Neural crest cell (in vitro differentiated cells): ENCODE measurements around the gene SETBP1. TPM values are rescaled to one million over a fixed set of nuclear protein-coding genes. Genes with fewer than 3 reads are reported as not detected.

Experiments
- DNase-seq: peaks from one replicate; pipeline ENCODE4 v3.0.0; 2021; ENCODE audit warnings: low read depth, mixed read lengths, low spot score
- H3K27ac Mint-ChIP-seq: one replicate; pipeline ENCODE4 v1.8.0; 2021; ENCODE audit warnings: mild to moderate bottlenecking, mixed read lengths; ENCODE audit not compliant: unreplicated experiment
- H3K27me3 Mint-ChIP-seq: 2 replicates; pipeline ENCODE4 v1.8.0; 2021; ENCODE audit warnings: low read depth, mild to moderate bottlenecking, mixed read lengths
- H3K36me3 Mint-ChIP-seq: 2 replicates; pipeline ENCODE4 v1.8.0; 2021; ENCODE audit warnings: low read depth, mild to moderate bottlenecking, mixed read lengths
- H3K4me1 Mint-ChIP-seq: 2 replicates; pipeline ENCODE4 v1.8.0; 2021; ENCODE audit warnings: mixed read lengths
- H3K4me3 Mint-ChIP-seq: one replicate; pipeline ENCODE4 v1.8.0; 2021; ENCODE audit warnings: mild to moderate bottlenecking, mixed read lengths
- H3K9me3 Mint-ChIP-seq: 2 replicates; pipeline ENCODE4 v1.8.0; 2021; ENCODE audit warnings: mixed read lengths
- total RNA-seq: library from RNA; stranded (reverse); gene quantifications from 2 replicates; pipeline ENCODE4 v1.2.1, GENCODE V29; 2021
- TF ChIP-seq, protein P1 (sequence below): fragments of 200-600 bp; sonication (generic); conservative IDR thresholded peaks from 2 replicates; pipeline ENCODE4 v1.5.0; 2021; ENCODE audit warnings: antibody characterized with exemption, mild to moderate bottlenecking

Gene SETBP1
- total RNA-seq, 1 donor from 2014 or later = 38.9 TPM

DNA sequence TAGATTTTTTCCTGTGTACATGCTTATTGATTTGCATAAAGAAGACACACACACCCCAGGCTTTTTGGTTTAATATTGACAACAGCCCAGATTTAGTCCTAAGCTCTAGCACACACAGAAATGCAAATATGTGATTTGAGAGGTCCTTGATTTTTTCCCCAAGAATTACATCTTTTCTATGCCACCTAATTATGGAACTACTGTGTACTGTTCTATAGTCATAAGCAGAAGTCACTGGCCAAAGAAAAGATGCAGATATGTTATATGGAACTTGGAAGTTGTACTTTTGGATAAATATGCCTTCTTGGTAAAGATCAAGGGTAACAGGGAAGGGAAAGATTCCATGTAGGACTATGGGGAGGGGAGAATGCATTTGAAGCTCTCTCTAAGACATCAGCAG, 105.6 kb downstream of the SETBP1 start:
- Mint-ChIP-seq H3K9me3 (no peaks in the 10 kb centered on the region), H3K27ac (no peak overlapping the region), H3K4me1 (peaks cover 73% of the 10 kb centered on the region), H3K27me3 (no peaks in the 10 kb centered on the region), H3K4me3 (no peak overlapping the region), H3K36me3 (no peaks in the 10 kb centered on the region)
- DNase-seq = no peak
- TF ChIP-seq, protein P1, sequence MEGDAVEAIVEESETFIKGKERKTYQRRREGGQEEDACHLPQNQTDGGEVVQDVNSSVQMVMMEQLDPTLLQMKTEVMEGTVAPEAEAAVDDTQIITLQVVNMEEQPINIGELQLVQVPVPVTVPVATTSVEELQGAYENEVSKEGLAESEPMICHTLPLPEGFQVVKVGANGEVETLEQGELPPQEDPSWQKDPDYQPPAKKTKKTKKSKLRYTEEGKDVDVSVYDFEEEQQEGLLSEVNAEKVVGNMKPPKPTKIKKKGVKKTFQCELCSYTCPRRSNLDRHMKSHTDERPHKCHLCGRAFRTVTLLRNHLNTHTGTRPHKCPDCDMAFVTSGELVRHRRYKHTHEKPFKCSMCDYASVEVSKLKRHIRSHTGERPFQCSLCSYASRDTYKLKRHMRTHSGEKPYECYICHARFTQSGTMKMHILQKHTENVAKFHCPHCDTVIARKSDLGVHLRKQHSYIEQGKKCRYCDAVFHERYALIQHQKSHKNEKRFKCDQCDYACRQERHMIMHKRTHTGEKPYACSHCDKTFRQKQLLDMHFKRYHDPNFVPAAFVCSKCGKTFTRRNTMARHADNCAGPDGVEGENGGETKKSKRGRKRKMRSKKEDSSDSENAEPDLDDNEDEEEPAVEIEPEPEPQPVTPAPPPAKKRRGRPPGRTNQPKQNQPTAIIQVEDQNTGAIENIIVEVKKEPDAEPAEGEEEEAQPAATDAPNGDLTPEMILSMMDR = no peak

DNA sequence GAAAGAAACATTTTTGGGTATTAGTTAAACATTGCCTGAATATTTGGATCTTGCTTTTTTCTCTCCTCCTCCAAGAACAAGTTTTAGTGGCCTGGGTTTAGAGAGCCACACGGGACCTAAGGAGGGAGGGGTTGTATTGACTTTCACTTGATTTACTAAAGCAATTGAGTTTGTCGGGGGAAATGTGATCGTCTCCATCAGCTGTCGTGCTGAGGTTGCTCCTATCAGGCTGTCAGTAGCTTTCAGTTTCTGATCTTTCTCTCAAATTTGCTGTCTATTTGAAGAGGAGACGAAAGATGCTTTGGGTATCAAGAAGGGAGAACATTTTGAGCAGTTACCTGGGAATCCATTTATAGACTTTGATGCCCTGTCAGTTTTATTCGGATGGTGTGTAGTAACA, 106.0 kb downstream of the SETBP1 start:
- TF ChIP-seq, protein P1 = no peak
- Mint-ChIP-seq H3K27ac (no peak overlapping the region), H3K4me3 (peak overlapping the region; percentile 18), H3K4me1 (peaks cover 76% of the 10 kb centered on the region), H3K27me3 (no peaks in the 10 kb centered on the region), H3K9me3 (no peaks in the 10 kb centered on the region), H3K36me3 (no peaks in the 10 kb centered on the region)
- no peak for DNase-seq

DNA sequence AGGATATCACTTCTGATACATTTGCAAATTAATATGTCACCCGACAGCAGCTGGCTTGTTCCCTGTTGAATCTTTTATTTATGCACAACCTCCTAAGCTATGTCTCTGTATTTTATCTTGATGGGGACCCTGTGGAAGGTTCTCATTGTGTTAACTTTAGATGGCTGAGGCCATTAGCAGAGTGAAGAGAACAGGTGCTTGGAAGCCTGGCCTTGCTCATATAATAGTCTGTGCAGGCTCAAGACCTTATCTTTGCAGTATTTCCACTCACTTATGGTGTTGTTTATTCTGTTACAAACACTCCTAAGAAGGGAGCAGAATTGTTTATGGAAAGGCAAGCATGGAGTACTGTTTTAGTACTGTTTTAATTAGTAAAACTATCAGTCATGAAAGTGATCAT, 107.6 kb downstream of the SETBP1 start:
- no peaks in the 10 kb centered on the region for H3K36me3 Mint-ChIP-seq
- no peak overlapping the region for H3K4me3 Mint-ChIP-seq
- no peaks in the 10 kb centered on the region for H3K27me3 Mint-ChIP-seq
- DNase-seq = no peak
- H3K4me1 Mint-ChIP-seq = peaks cover 82% of the 10 kb centered on the region
- TF ChIP-seq, protein P1 = no peak
- H3K9me3 Mint-ChIP-seq = no peaks in the 10 kb centered on the region
- no peak overlapping the region for H3K27ac Mint-ChIP-seq

DNA sequence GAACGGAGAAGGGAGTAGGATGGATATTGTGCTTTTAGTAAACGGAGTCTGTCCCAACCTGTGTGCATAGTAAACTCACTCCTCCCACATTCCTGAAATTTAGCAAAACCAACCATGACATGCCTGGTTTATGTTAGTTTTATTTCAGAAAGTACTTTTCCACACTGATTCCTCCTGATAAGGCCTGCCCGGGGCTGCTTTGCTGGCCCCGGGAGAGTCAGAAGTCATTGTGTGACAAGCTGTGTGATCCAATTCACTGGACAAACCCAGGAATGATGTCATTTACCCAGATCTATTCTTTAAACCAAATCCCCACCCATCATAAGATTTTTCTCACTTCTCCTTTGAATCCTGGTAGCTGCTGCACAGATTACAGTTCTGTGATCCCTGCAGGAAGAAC, 109.0 kb downstream of the SETBP1 start:
- no peaks in the 10 kb centered on the region for H3K36me3 Mint-ChIP-seq
- H3K27me3 Mint-ChIP-seq = no peaks in the 10 kb centered on the region
- H3K4me3 Mint-ChIP-seq = peak overlapping the region; percentile 19
- no peaks in the 10 kb centered on the region for H3K9me3 Mint-ChIP-seq
- H3K27ac Mint-ChIP-seq = peak overlapping the region; percentile 89
- H3K4me1 Mint-ChIP-seq = peaks cover 81% of the 10 kb centered on the region
- no peak for DNase-seq
- TF ChIP-seq, protein P1 = no peak

DNA sequence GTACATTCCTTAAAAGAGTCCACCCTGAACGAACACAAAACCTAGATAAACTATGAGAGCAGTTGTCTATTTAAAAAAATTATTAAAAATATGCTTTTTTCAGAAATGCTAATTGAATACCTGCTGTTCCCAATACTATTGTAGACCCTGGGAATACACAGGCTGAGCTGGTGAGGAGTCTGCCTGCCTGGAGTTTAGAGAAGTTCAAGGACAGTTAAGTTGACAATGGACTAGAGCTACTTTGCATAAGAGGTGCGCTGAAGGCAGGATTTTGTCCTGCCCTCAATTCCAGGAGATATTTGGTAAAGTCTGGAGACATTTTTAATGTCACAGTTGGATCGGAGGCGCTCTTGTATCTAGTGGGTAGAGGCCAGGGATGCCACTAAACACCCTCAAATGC, 110.2 kb downstream of the SETBP1 start:
- H3K4me1 Mint-ChIP-seq = peaks cover 77% of the 10 kb centered on the region
- no peak for DNase-seq
- H3K9me3 Mint-ChIP-seq = no peaks in the 10 kb centered on the region
- no peak overlapping the region for H3K4me3 Mint-ChIP-seq
- TF ChIP-seq, protein P1 = no peak
- H3K36me3 Mint-ChIP-seq = peaks cover 4% of the 10 kb centered on the region
- no peaks in the 10 kb centered on the region for H3K27me3 Mint-ChIP-seq
- peak overlapping the region; percentile 46 for H3K27ac Mint-ChIP-seq

DNA sequence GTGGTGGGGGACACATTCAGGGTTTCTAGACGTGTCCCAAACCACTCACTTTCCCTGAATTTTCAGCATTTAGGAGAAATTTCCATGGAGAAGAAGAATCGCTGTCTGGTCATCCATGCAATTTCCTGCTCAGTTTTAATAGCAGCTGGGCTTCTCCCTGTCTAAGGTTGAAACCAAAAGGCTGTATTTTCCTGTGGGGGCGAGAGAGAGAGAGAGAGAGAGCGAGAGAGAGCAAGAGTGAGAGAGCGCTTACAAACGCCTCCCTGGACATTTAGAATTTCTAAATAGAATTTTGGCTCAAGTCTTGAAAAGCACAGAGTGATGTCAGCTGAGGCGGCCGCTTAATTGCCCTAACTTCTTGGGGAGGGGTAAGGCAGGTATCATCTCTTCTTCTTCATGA, 110.8 kb downstream of the SETBP1 start:
- H3K27ac Mint-ChIP-seq = peak overlapping the region; percentile 40
- H3K4me3 Mint-ChIP-seq = no peak overlapping the region
- H3K9me3 Mint-ChIP-seq = no peaks in the 10 kb centered on the region
- no peak for DNase-seq
- H3K27me3 Mint-ChIP-seq = no peaks in the 10 kb centered on the region
- H3K4me1 Mint-ChIP-seq = peaks cover 76% of the 10 kb centered on the region
- H3K36me3 Mint-ChIP-seq = peaks cover 4% of the 10 kb centered on the region
- TF ChIP-seq, protein P1 = no peak
